Peyer's patch (tissue), 4 donors: ENCODE data around the gene CYP1B1. TPM values are rescaled to one million over a fixed set of nuclear protein-coding genes. Genes with fewer than 3 reads are reported as not detected.

Source experiments
- DNase-seq, 3 donors: peaks; one replicate each; pipeline ENCODE4 v3.0.0-alpha.2; 2017 to 2019
- H3K27ac ChIP-seq, 4 donors: fragments of 200-600 bp; sonication (generic); one replicate each; pipeline ENCODE4 v1.5.1; 2016 to 2019
- H3K27me3 ChIP-seq, 2 donors: fragments of 200-600 bp; sonication (generic); one replicate each; pipeline ENCODE4 v1.5.1; 2019
- H3K36me3 ChIP-seq, 3 donors: fragments of 200-600 bp; sonication (generic); one replicate each; pipeline ENCODE4 v1.5.1; 2016 to 2019
- H3K4me1 ChIP-seq, 4 donors: fragments of 200-600 bp; sonication (generic); one replicate each; pipeline ENCODE4 v1.5.1; 2016 to 2019
- H3K4me3 ChIP-seq, 4 donors: fragments of 200-600 bp; sonication (generic); 1 replicate in 3 of 4; 2 replicates in 1 of 4; pipeline ENCODE4 v1.5.1; 2016 to 2019; ENCODE audit warnings: mild to moderate bottlenecking in 1 of 4
- H3K9me3 ChIP-seq, 4 donors: fragments of 200-600 bp; sonication (generic); one replicate each; pipeline ENCODE4 v1.5.1; 2016 to 2019; ENCODE audit warnings: mild to moderate bottlenecking in 1 of 4
- POLR2A ChIP-seq, 2 donors: fragments of 450-650 bp; IDR thresholded peaks; one replicate each; pipeline ENCODE4 v1.5.1; 2017; ENCODE audit warnings: antibody characterized with exemption in 2 of 2, mild to moderate bottlenecking in 2 of 2, moderate library complexity in 2 of 2
- total RNA-seq, 4 donors: library from RNA; depleted of rRNA; stranded (reverse); fragments of >200 nt; gene quantifications; one replicate each; pipeline ENCODE4 v1.1.0, GENCODE V29; 2016
- TF ChIP-seq, protein P1 (sequence below), 6 experiments: fragments of 450-650 bp in 4 of 6; fragments of 200-600 bp in 2 of 6; sonication (generic) in 1 of 6; IDR thresholded peaks; one replicate each; pipeline ENCODE4 v1.5.1; 2017 to 2019; ENCODE audit warnings: antibody characterized with exemption in 6 of 6, mild to moderate bottlenecking in 3 of 6, moderate library complexity in 1 of 6

The CYP1B1 gene
- total RNA-seq, 4 donors from 2014 or later: 4.9 to 16.5 (median 12.8) TPM

DNA sequence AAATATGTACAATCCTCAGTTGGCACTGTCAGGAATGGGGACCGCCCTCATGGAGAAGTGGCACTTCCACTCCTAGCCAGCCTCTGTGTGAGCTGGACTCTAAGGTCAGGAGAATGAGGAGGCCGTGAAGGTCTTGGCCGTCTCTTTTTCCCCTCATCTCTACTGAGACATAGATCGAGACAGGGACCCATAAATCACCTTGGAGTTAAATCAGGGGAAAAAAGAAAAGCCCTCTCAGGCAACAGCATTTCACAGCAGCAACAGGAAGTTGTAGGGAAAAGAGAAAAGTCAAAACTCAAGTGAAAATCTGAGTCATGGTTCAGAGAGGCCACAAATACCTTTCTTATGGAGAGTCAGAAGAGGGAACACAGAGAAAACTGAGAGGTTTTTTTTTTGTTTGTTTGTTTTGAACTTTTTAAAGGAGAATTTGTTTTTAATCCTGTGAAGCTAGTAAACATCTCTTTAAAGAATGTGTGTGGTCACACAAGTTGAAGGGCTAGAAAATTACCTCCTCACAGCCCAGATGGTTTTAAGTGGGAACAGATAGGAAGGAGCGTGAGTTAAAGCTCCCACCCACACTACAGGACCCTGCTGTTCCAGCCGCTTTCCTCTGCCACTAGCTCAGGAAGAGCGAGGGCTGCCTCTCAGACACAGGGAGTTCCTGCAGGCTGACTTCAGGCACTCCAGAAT lies 30.6 kb upstream of the CYP1B1 start:
- no peak for DNase-seq
- no peaks in the 10 kb centered on the region for H3K27me3 ChIP-seq
- no peaks in the 10 kb centered on the region for H3K4me1 ChIP-seq
- no peaks in the 10 kb centered on the region for H3K9me3 ChIP-seq
- TF ChIP-seq, protein P1, sequence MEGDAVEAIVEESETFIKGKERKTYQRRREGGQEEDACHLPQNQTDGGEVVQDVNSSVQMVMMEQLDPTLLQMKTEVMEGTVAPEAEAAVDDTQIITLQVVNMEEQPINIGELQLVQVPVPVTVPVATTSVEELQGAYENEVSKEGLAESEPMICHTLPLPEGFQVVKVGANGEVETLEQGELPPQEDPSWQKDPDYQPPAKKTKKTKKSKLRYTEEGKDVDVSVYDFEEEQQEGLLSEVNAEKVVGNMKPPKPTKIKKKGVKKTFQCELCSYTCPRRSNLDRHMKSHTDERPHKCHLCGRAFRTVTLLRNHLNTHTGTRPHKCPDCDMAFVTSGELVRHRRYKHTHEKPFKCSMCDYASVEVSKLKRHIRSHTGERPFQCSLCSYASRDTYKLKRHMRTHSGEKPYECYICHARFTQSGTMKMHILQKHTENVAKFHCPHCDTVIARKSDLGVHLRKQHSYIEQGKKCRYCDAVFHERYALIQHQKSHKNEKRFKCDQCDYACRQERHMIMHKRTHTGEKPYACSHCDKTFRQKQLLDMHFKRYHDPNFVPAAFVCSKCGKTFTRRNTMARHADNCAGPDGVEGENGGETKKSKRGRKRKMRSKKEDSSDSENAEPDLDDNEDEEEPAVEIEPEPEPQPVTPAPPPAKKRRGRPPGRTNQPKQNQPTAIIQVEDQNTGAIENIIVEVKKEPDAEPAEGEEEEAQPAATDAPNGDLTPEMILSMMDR (IDR thresholded peaks at IDR 0.05): no peak
- no peak for TF ChIP-seq POLR2A (IDR thresholded peaks at IDR 0.05)
- peak overlapping the region in 2 of 4 donors; percentile 35 to 46 for H3K27ac ChIP-seq
- no peaks in the 10 kb centered on the region for H3K36me3 ChIP-seq
- no peak overlapping the region for H3K4me3 ChIP-seq

DNA sequence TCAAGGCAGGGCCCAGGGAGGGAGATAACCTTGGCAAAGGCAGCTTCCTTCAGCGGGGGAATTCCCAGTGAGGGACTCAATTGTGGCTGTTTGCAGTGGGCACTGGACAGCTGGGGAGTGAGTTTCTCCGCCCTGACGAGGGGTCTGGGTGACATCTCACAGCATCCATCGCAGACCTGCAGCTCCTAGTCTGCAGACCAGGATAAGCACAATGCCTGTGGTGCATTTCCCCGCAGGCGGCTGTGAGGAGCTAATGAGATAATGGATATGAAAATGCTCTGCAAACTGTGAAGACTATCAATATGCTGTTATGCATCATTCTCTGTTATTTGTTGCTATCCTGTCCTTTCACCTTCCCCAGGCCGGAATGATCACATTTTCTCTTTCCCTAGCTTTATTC lies 30.0 kb upstream of the CYP1B1 start:
- H3K27me3 ChIP-seq: no peaks in the 10 kb centered on the region
- H3K27ac ChIP-seq: peak overlapping the region in 1 of 4 donors; percentile 35
- H3K36me3 ChIP-seq: no peaks in the 10 kb centered on the region
- no peak overlapping the region for H3K4me3 ChIP-seq
- H3K4me1 ChIP-seq: no peaks in the 10 kb centered on the region
- DNase-seq: no peak
- TF ChIP-seq, protein P1 (IDR thresholded peaks at IDR 0.05): no peak
- TF ChIP-seq POLR2A (IDR thresholded peaks at IDR 0.05): no peak
- no peaks in the 10 kb centered on the region for H3K9me3 ChIP-seq

DNA sequence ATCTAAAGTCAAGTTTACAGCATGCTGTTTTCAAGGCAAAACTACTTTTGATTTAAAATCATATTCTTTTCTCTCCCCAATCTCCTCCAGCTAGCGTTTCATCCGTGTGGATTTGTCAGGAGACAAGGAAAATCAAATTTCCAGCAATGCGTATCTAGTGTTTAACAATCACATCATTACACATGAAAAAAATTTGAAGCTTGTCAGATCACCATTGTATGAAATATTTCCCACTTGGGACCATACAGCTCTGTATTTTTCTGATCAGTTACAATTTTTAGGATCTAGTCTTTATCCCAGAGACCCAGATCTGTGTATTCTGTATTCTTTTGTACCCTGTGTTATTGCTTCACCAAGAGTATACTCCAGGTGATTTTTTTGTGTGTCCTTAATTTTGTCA lies 28.6 kb upstream of the CYP1B1 start:
- Histone ChIP-seq H3K4me3 (no peak overlapping the region), H3K27ac (no peak overlapping the region), H3K4me1 (no peaks in the 10 kb centered on the region), H3K36me3 (no peaks in the 10 kb centered on the region), H3K27me3 (no peaks in the 10 kb centered on the region), H3K9me3 (no peaks in the 10 kb centered on the region)
- no peak for TF ChIP-seq POLR2A (IDR thresholded peaks at IDR 0.05)
- TF ChIP-seq, protein P1 (IDR thresholded peaks at IDR 0.05): no peak
- DNase-seq: no peak

DNA sequence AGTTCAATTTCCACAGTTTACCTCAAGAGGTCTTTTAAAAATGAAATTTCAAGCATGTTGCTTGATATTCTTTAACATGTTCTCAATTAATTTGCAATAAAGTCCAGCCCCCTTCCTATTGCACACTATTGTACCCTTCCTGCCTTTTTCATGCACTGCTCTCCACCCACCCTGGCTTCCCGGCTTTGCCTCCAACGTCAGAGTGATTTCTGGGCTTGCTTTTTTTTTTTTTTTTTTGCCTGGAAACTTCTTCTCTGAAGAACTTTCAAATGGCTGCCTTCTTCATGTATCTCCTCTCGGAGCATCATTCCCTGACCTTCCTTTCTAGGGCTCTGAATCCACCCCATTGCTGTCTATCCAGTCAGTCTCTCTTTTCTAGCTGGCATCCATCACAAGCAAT lies 24.4 kb upstream of the CYP1B1 start:
- Histone ChIP-seq H3K36me3 (no peaks in the 10 kb centered on the region), H3K4me1 (no peaks in the 10 kb centered on the region), H3K4me3 (no peak overlapping the region), H3K27me3 (no peaks in the 10 kb centered on the region), H3K27ac (no peak overlapping the region), H3K9me3 (no peaks in the 10 kb centered on the region)
- TF ChIP-seq POLR2A (IDR thresholded peaks at IDR 0.05): no peak
- TF ChIP-seq, protein P1 (IDR thresholded peaks at IDR 0.05): no peak
- DNase-seq: no peak

DNA sequence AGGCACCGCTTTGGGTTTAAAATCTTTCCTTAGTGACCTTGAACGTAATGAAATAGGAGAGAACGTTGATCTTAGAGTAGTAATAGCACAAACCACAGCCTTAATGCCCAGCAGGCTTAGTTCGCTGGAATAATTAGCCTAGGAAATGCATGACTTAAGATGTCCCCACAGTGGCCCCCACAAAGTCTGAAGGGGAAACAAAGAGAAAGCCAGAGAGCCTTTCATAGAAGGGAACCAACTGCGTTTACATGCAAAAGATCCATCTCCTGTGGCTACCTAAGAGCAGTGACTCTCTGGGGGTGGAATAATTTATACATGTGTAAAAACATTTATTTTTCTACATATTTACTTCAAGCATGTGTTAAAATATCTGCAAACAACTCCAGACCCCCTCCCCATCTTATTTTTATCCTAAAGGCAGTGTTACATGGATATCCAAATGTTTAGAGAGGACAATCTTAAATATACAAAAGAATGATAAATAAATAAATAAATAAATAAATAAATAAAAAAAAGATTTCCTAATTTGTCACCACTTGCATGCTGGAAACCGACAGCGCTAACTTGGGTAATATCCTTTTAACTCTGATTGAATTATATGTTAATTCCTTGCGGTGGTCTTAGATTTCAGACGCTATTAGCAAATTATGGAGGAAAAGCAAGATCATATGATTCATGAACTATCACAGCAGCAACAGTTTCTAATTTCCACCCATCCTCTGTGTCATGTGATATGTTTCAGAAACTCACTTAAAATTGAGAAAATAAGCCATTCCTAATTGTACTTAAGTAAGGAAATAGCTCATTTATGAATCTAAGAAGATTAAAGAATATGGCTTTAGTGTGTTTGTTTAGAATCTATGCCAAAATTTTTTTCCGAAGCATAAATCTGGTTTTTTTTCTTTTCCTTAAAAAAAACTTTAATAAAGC lies 23.4 kb upstream of the CYP1B1 start:
- Histone ChIP-seq H3K36me3 (no peaks in the 10 kb centered on the region), H3K27ac (peak overlapping the region in 2 of 4 donors; percentile 21 to 23), H3K9me3 (no peaks in the 10 kb centered on the region), H3K27me3 (no peaks in the 10 kb centered on the region), H3K4me3 (no peak overlapping the region), H3K4me1 (no peaks in the 10 kb centered on the region)
- DNase-seq: no peak
- TF ChIP-seq, protein P1 (IDR thresholded peaks at IDR 0.05): no peak
- no peak for TF ChIP-seq POLR2A (IDR thresholded peaks at IDR 0.05)
